GM21360 (cell line): ENCODE data around the gene RPRD1B.

Experiments used
- ATAC-seq: cut with Tn5 transposase; IDR thresholded peaks from one replicate; pipeline ENCODE4 v1.9.1; 2021; ENCODE audit warnings: mild to moderate bottlenecking, moderate library complexity; ENCODE audit not compliant: unreplicated experiment

RPRD1B gene

GRCh38 chr20:38067717-38068365 is 34.3 kb downstream of the RPRD1B start:
- no peak for ATAC-seq

- no peak for ATAC-seq
Observed at GRCh38 chr20:38072898-38073297, 39.4 kb downstream of the RPRD1B start.

- no peak for ATAC-seq
Observed at GRCh38 chr20:38073307-38074071, 39.9 kb downstream of the RPRD1B start.

GRCh38 chr20:38075161-38075998 is 41.8 kb downstream of the RPRD1B start:
- no peak for ATAC-seq

- ATAC-seq, result no peak
Observed at GRCh38 chr20:38076548-38076947, 43.0 kb downstream of the RPRD1B start.

- ATAC-seq, result no peak
Observed at GRCh38 chr20:38078084-38078483, 44.5 kb downstream of the RPRD1B start.

GRCh38 chr20:38079353-38079752 is 45.8 kb downstream of the RPRD1B start:
- no peak for ATAC-seq

- no peak for ATAC-seq
Observed at GRCh38 chr20:38081575-38081974, 48.0 kb downstream of the RPRD1B start.

- ATAC-seq, result no peak
Observed at GRCh38 chr20:38082894-38083293, 49.3 kb downstream of the RPRD1B start.

GRCh38 chr20:38083338-38084048 is 49.9 kb downstream of the RPRD1B start:
- ATAC-seq, result no peak

- no peak for ATAC-seq
Observed at GRCh38 chr20:38084425-38084951, 50.9 kb downstream of the RPRD1B start.

GRCh38 chr20:38085026-38085425 is 51.5 kb downstream of the RPRD1B start:
- ATAC-seq, result no peak

- ATAC-seq, result no peak
Observed at GRCh38 chr20:38089500-38089899, 56.0 kb downstream of the RPRD1B start.

- ATAC-seq, result no peak
Observed at GRCh38 chr20:38090061-38090460, 56.5 kb downstream of the RPRD1B start.

- no peak for ATAC-seq
Observed at GRCh38 chr20:38091441-38092216, 58.1 kb downstream of the RPRD1B start.

- ATAC-seq, result no peak
Observed at GRCh38 chr20:38092260-38092857, 58.8 kb downstream of the RPRD1B start.

GRCh38 chr20:38092915-38093314 is 59.4 kb downstream of the RPRD1B start:
- ATAC-seq, result no peak

- ATAC-seq, result no peak
Observed at GRCh38 chr20:38093641-38094077, 60.1 kb downstream of the RPRD1B start.

- ATAC-seq, result peak; percentile 68
Observed at GRCh38 chr20:38094373-38094891, 60.9 kb downstream of the RPRD1B start.
